Testis (tissue), 3 donors: Measurements from ENCODE around the gene SF3B4. TPM values are rescaled to one million over a fixed set of nuclear protein-coding genes. Genes with fewer than 3 reads are reported as not detected.

ENCODE experiments used
- DNase-seq: peaks from one replicate; pipeline ENCODE4 v3.0.0-alpha.2; 2019
- H3K27ac ChIP-seq, 2 donors: fragments of 200-600 bp; sonication (generic); one replicate each; pipeline ENCODE4 v1.5.1; 2019
- H3K27me3 ChIP-seq: fragments of 200-600 bp; sonication (generic); one replicate; pipeline ENCODE4 v1.5.1; 2019
- H3K36me3 ChIP-seq: fragments of 200-600 bp; sonication (generic); one replicate; pipeline ENCODE4 v1.5.1; 2017; ENCODE audit warnings: low read depth; ENCODE audit errors: missing control alignments
- H3K4me1 ChIP-seq: fragments of 200-600 bp; sonication (generic); one replicate; pipeline ENCODE4 v1.5.1; 2019
- H3K4me3 ChIP-seq, 2 donors: fragments of 200-600 bp; sonication (generic); one replicate each; pipeline ENCODE4 v1.5.1; 2017 to 2019
- H3K9me3 ChIP-seq: fragments of 200-600 bp; sonication (generic); one replicate; pipeline ENCODE4 v1.5.1; 2017
- POLR2A ChIP-seq: fragments of 450-650 bp; IDR thresholded peaks from one replicate; pipeline ENCODE4 v1.6.1; 2017; ENCODE audit warnings: antibody characterized with exemption, mild to moderate bottlenecking, moderate library complexity
- WGBS, 2 donors: methylation state at CpG; one replicate each; pipeline ENCODE4 v1.1.5; 2018; 5-methylcytosine and 5-hydroxymethylcytosine counted together
- intact Hi-C: fragments of 100-400 bp; cut with DNase I; formaldehyde crosslinking; loops from one replicate; pipeline ENCODE4 v1.15.1; 2023; ENCODE audit warnings: low total_unique reads
- polyA plus RNA-seq: library from polyadenylated mRNA; stranded (reverse); fragments of 350-450 nt; fragmentation: Illumina TruSeq; extraction: RNeasy Lipid Tissue Mini Kit (QIAGEN cat#74804); gene quantifications from one replicate; pipeline ENCODE4 v1.2.3, GENCODE V29; 2014; ENCODE audit warnings: low read depth, low replicate concordance; ENCODE audit not compliant: insufficient read depth
- total RNA-seq, 2 donors: library from RNA; depleted of rRNA; stranded (reverse); fragments of >200 nt; gene quantifications; one replicate each; pipeline ENCODE4 v1.2.3, GENCODE V29; 2016
- TF ChIP-seq, protein P1 (sequence below), 3 experiments: fragments of 450-650 bp in 2 of 3; fragments of 200-600 bp in 1 of 3; sonication (generic) in 1 of 3; IDR thresholded peaks; one replicate each; pipeline ENCODE4 v1.5.1; 2016 to 2019; ENCODE audit warnings: antibody characterized with exemption in 3 of 3, mild to moderate bottlenecking in 2 of 3, moderate library complexity in 1 of 3

Gene SF3B4
- total and polyA plus RNA-seq, 3 donors from 2014 or later, result 30.2 to 121 (median 32.1) TPM

GRCh38 chr1:149929856-149930255 is 2.3 kb upstream of the SF3B4 start:
- no peak overlapping the region for H3K4me3 ChIP-seq
- H3K27ac ChIP-seq, result peak overlapping the region; percentile 31 to 91
- TF ChIP-seq, protein P1, sequence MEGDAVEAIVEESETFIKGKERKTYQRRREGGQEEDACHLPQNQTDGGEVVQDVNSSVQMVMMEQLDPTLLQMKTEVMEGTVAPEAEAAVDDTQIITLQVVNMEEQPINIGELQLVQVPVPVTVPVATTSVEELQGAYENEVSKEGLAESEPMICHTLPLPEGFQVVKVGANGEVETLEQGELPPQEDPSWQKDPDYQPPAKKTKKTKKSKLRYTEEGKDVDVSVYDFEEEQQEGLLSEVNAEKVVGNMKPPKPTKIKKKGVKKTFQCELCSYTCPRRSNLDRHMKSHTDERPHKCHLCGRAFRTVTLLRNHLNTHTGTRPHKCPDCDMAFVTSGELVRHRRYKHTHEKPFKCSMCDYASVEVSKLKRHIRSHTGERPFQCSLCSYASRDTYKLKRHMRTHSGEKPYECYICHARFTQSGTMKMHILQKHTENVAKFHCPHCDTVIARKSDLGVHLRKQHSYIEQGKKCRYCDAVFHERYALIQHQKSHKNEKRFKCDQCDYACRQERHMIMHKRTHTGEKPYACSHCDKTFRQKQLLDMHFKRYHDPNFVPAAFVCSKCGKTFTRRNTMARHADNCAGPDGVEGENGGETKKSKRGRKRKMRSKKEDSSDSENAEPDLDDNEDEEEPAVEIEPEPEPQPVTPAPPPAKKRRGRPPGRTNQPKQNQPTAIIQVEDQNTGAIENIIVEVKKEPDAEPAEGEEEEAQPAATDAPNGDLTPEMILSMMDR (IDR thresholded peaks at IDR 0.05), result no peak
- no peaks in the 10 kb centered on the region for H3K9me3 ChIP-seq
- H3K27me3 ChIP-seq, result no peaks in the 10 kb centered on the region
- DNase-seq, result no peak
- H3K36me3 ChIP-seq, result no peaks in the 10 kb centered on the region
- 66 to 67% methylated on average over 2 of the region's 2 CpGs for WGBS, 2 donors
- intact Hi-C loops, result no loop called here
- peaks cover 23% of the 10 kb centered on the region for H3K4me1 ChIP-seq

DNA sequence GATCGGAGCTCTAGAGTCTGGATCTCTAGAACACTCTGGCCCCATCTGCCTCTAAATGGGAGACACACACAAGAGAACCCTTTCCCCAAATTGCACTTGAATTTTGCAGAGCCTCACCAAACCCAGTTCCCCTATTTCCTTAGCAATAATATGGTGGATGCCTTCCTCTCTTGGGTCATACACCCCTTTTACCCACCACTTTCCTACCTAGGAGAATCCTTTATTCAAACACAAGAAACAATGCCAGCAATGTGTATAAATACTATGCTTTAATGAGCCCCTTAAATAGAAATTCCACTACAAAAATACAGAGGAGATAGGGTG is 760 bp upstream of the SF3B4 start:
- TF ChIP-seq, protein P1 (IDR thresholded peaks at IDR 0.05), result no peak
- TF ChIP-seq POLR2A, result no peak
- Histone ChIP-seq H3K27me3 (no peaks in the 10 kb centered on the region), H3K9me3 (no peaks in the 10 kb centered on the region), H3K4me1 (peaks cover 23% of the 10 kb centered on the region), H3K4me3 (peak overlapping the region; percentile 90 to 91), H3K36me3 (no peaks in the 10 kb centered on the region), H3K27ac (peak overlapping the region; percentile 91 to 94)
- WGBS, 2 donors, result 0% methylated on average over 1 of the region's 1 CpG
- intact Hi-C loops, result no loop called here
- DNase-seq, result no peak

DNA sequence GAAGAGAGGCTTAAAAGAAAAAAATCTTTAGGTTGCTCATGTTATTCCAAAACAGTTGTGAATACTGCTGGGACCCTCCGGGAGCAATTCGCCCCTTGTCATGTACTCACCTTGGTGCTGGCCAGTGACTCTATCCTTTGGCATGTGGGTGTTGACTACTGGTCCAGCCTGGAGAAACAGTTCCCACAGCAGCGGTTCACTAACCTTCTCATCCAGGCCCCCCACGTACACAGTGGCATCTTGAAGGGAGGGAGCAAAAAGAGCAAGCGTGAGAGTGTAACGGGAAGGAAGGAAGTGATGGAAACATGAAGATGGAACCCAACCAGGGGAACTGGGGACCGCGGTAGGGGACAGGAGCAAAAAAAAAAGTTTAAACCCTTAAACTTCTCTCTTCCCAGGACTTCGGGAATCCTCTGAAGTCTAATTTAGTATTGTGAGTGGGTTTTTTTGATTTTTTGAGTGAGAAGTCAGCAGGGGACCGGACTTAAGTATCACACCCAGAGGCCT is 494 bp downstream of the SF3B4 start:
- H3K36me3 ChIP-seq, result no peaks in the 10 kb centered on the region
- peak overlapping the region; percentile 91 to 94 for H3K27ac ChIP-seq
- intact Hi-C loops, result no loop called here
- no peaks in the 10 kb centered on the region for H3K9me3 ChIP-seq
- DNase-seq, result no peak
- TF ChIP-seq POLR2A, result no peak
- TF ChIP-seq, protein P1 (IDR thresholded peaks at IDR 0.05), result no peak
- H3K4me3 ChIP-seq, result peak overlapping the region; percentile 90 to 91
- H3K27me3 ChIP-seq, result no peaks in the 10 kb centered on the region
- peaks cover 23% of the 10 kb centered on the region for H3K4me1 ChIP-seq
- 3 to 4% methylated on average over 10 of the region's 10 CpGs for whole genome bisulfite sequencing, 2 donors

GRCh38 chr1:149926296-149926695 is 1.3 kb downstream of the SF3B4 start:
- H3K4me1 ChIP-seq, result peaks cover 23% of the 10 kb centered on the region
- no peaks in the 10 kb centered on the region for H3K36me3 ChIP-seq
- no peak overlapping the region for H3K4me3 ChIP-seq
- intact Hi-C loops, result no loop called here
- DNase-seq, result no peak
- 84 to 89% methylated on average over 9 of the region's 9 CpGs for WGBS, 2 donors
- TF ChIP-seq, protein P1 (IDR thresholded peaks at IDR 0.05), result no peak
- TF ChIP-seq POLR2A, result no peak
- H3K9me3 ChIP-seq, result no peaks in the 10 kb centered on the region
- no peak overlapping the region for H3K27ac ChIP-seq
- no peaks in the 10 kb centered on the region for H3K27me3 ChIP-seq

GRCh38 chr1:149925751-149926150 is 1.9 kb downstream of the SF3B4 start:
- no peak for DNase-seq
- TF ChIP-seq, protein P1 (IDR thresholded peaks at IDR 0.05), result no peak
- TF ChIP-seq POLR2A, result no peak
- intact Hi-C loops, result no loop called here
- Histone ChIP-seq H3K36me3 (no peaks in the 10 kb centered on the region), H3K4me1 (peaks cover 23% of the 10 kb centered on the region), H3K4me3 (no peak overlapping the region), H3K27me3 (no peaks in the 10 kb centered on the region), H3K27ac (no peak overlapping the region), H3K9me3 (no peaks in the 10 kb centered on the region)
- 95 to 96% methylated on average over 2 of the region's 2 CpGs for WGBS, 2 donors
